RPMI7951 (cell line): Measurements from ENCODE around the gene RSF1. TPM values are rescaled to one million over a fixed set of nuclear protein-coding genes. Genes with fewer than 3 reads are reported as not detected.
A peak's percentile ranks its signal among the peaks of the same experiment; 100 is the strongest.
"Not testable (repeated sequence)": the region's sequence is repeated elsewhere in the genome, so short reads cannot be mapped to it uniquely, and the experiment has no call there.

Experiments used
- DNase-seq: peaks from one replicate; pipeline ENCODE4 v3.0.0-alpha.2; 2012; ENCODE audit warnings: low read depth
- total RNA-seq: library from RNA; depleted of rRNA; stranded (reverse); fragments of >200 nt; shearing (Covaris generic); gene quantifications from 2 replicates; pipeline ENCODE4 v1.2.3, GENCODE V29; 2014

The RSF1 gene
- total RNA-seq, 1 experiment from 2014 or later, result 16.1 TPM

GRCh38 chr11:77690649-77691048 is 129.9 kb downstream of the RSF1 start:
- no peak for DNase-seq

DNA sequence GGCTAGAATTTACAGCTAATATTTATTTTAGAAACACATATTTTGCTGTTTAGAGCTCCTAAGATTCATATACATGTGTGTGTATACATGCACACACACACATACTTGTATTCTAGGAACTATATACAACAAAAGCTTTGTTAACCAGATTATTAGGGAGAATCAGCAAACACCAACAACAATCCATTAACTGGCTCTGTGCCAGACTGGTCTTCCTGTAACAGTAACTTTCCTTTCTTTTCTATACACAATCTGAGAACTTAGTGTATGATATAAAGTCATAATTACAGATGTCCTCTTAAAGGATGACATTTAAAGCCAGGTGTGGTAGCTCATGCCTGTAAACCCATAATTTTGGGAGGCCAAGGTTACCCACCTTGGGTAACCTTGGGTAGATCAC is 133.4 kb downstream of the RSF1 start:
- DNase-seq, result no peak

GRCh38 chr11:77677138-77677537 is 143.4 kb downstream of the RSF1 start:
- no peak for DNase-seq

- DNase-seq, result peak; percentile 78
These were observed 148.3 kb downstream of the RSF1 start for GRCh38 chr11:77672264-77672663.

- no peak for DNase-seq
These were observed 150.5 kb downstream of the RSF1 start for GRCh38 chr11:77669848-77670511.

DNA sequence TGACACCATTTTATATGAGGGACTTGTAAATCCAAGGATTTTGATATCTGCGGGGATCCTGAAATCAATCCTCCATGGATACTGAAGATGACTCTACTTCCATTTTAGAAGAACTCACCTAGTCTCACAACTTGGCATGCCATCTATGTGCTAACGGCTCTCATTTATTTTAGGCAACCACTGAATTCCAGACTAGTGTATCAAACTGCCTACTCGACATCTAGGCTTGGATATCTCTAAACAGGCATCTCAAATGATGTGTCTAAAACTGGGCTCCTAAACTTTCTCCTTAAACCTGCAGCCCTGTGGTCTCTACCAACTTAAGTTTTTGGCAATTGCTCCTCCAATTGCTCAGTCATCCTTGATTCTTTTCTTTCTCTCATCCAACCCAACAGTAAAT is 151.8 kb downstream of the RSF1 start:
- no peak for DNase-seq

- no peak for DNase-seq
These were observed 155.1 kb downstream of the RSF1 start for GRCh38 chr11:77665240-77665965.

DNA sequence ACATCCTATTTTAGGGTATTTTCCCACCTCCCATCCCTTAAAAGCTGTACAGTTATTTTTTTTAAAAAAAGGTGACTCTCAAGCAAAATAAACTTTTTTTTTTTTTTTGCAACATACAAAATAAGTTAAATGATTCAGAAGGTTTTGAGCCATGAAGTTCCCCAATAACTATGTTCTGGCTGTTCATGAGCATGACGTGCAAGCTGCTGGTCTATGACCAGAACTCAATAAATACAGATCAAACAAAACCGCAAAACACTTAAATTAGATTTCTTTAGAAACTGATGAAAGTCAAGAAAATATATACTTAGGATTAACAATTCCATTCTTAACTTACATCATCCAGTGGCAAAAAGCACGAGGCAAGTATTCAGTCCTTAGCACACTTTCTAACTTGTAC is 158.9 kb downstream of the RSF1 start:
- DNase-seq, result no peak

GRCh38 chr11:77660947-77661346 is 159.6 kb downstream of the RSF1 start:
- DNase-seq, result no peak

DNA sequence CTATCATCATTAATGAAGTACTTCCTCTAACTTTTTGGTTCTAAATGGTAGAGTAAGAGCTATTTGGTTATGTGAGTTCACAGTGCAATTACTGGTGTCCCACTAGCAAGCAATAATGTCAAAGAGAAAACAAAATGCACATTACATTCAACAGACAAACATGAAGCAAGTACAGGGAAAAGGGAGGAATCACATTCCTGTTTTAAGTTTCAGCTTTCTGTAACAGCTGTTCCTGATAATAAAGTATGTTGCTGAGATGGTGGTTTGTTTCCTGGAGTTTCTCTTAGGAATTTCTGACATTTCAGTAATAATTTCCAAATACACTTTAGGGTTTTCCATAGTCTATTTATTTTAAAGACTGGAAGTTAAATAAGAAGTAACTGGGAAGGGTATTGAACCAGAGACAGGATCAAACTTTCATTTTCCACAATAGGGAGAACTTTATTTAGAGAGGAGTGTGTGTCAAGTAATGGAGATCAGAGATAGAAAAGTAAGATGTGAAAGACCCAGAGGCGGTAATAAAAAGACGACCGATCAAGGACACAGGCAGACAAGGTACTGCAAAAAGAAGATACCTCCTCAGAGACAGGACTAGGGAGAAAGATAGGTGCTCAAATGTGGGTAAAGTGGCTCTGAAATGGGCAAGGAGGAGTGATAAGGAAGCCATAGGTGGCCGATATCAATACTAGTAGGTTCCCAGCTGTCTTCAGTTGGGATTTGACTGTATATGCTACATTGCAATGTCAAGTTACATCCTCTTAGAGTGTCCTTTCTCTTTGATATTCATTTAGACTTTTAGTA is 162.1 kb downstream of the RSF1 start:
- no peak for DNase-seq

DNA sequence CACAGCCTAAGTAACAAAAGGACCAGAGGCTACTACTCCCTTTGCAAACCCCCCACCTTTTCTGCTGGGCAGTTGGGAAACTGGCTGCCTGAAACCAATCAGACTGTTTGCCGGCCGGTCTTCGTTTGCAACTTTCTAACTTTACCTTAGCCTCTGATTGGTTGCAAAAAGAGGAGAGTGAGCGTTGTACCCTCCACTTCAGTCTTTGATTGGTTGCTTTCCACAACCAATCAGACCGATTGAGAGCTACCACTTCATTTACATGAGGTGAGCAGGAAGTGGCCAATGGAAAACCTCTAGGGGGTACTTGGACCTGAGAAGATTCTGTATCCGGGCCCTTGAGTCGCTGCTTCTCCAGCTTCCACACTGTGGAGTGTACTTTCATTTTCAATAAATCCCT is 164.2 kb downstream of the RSF1 start:
- DNase-seq, result no peak

DNA sequence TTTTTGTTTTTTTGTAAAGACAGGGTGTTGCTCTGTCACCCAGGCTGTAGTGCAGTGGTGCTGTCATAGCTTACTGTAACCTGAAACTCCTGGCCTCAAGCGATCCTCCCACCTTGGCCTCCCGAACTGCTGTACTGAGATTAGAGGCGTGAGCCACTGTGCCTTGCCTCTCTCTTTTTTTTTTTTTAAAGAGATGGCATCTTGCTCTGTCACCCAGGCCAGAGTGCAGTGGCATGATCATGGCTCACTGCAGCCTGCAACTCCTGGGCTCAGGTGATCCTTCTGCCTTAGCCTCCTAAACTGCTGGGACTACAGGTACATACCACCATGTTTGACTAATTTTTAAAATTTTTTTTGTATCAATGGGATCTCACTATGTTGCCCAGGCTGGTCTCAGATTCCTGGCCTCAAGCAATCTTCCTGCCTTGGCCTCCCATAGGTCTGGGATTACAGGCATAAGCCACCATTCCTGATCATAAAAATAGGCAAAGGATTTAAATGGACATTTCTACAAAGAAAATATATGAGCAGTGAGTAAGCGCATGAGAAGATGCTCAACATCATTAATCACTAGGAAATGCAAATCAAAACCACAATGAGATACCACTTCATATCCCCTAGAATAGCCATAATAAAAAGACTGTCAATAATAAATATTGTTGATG is 165.6 kb downstream of the RSF1 start:
- no peak for DNase-seq

DNA sequence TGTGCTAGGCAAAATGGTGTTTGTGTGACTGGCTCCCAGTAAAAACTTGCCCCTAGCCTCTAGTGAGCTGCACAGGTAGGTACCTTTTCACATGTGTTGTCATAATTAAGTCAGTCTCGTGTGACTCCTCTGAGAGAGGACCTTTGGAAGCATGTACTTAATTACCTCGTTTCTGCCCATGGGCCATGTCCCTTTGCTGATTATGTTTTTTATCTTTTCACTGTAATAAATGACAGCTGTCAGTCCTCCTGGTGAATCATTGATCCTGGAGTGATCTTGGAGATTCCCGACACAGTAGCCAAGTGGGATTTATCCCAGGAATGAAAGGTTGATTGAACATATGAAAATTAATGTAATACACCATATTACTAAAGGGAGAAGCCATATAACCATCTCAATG is 170.4 kb downstream of the RSF1 start:
- no peak for DNase-seq

DNA sequence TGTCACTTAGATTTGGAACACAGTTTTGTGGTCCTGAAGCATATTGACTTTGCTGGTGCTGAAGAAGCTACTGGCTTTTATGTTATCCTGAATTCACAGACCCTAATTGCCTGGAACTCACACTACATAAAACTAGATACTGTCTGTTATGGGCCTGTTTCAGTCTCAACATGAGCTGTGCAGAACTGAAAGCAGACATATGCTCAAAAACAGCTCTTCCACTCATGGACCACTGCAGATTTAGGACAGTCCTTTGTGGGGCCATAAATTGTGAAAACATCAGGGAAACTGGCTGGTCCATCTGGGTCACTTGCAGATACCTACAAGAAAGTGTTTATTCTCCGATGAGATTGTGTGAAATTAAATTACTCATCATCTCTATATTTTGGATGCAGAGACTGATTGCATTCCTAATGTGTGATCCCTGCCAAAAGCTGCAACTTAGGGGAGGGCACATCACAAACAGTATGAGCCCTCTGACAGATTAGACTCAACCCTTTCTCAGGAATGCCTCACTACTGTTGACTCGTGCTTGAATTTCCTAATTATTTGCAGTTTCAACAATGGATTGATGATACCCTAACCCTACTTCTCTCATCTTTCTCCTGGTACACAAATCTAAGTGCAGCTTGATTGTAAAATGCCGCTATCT is 172.7 kb downstream of the RSF1 start:
- DNase-seq, result no peak

DNA sequence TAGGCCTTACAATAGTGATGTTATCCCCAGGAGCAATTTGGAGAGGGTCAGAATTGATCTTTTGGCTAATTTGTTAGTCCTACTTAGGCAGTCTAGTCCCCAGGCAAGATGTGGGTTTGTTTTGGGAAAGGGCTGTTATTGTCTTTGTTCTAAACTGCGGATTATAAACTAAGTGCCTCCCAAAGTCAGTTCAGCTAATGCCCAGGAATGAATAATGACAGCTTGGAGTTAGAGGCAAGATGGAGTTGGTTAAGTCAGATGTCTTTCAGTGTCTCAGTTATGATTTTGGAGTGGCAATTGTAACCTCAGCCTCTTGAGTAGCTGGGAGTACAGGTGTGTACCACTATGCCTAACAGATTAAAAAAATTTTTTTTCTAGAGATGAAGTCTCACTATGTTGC is 175.6 kb downstream of the RSF1 start:
- no peak for DNase-seq

DNA sequence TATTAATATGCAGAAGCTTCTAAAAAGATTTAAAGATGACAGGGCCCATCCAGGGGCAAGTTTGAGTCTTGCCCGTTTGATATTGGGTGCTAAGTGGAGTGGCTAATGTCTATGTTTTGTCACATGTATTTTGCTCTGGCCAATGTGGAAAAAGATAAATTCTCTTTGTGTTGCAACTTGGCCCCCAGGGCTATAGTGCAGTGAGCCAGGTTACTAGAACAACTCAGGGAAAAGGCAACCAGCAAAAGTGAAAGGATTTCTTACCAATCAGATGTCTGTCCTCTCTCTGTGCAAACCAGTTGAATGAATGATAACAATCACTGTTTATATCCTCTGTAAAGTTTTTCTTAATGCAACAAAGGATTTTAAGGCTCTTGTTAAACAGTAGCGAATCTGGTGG is 178.3 kb downstream of the RSF1 start:
- DNase-seq, result peak; percentile 45

DNA sequence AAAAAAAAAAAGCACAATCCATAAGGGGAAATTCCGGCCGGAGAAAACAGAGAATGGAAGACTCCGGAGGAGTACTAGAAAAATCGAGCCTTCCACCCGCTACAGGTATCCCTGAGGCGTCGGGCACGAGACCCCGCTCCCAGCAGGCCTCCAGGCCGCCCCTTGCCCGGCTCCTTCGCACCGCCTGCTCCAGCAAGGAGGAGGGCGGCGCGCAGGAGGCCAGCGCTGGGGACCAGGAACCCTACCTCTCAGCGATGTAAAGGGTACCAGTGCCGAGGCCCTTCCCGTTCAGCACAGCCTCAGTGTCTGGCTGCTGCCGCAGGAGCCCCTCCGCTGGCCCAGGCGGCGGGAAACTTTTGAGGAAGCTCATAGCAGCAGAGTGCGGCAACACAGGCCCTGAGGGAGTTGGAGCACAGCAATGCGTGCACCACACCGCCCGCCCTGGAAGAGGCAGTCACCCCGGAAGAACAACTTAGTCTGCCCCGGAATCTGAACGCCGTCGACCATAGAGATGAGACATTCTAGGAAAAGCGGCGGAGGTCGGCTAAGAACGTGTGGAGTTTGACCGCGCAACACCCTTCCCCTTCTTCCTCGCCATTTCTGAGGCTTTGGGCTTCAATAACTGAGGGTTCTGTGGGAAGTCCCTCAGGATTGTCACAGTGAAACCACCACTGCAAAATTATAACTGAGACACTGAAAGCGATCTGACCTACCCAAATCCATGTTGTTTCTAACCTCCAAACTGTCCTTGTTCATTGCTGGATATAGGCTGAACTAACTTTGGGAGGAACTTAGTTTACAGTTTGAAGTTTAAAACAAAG is 183.0 kb downstream of the RSF1 start, which contains the start of gene CLNS1A:
TSS of gene CLNS1A (minus strand) at position 450 of the 821 bp plus-strand sequence. CDS start at position 370, 80 bp downstream.
- peak; percentile 92 for DNase-seq

GRCh38 chr11:77636731-77637344 is 183.7 kb downstream of the RSF1 start:
- no peak for DNase-seq

DNA sequence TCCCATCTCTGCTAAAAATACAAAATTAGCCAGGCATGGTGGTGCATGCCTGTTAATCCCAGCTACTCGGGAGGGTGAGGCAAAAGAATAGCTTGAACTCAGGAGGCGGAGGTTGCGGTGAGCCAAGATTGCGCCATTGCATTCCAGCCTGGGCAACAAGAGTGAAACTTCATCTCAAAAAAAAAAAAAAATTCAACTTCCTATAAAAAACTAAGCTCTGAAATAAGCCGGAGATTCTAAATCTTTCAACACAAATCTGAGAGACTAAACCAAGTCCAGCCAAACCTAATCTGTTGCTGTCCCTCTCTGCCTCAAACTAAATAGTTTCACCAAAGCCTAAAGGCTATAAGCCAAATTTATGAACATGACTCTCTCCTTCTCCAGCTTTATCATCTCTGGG is 186.6 kb downstream of the RSF1 start:
- DNase-seq, result not testable (repeated sequence)

GRCh38 chr11:77630157-77630710 is 190.3 kb downstream of the RSF1 start:
- no peak for DNase-seq
